WERI-Rb-1 (cell line): ENCODE results near the gene DNASE1L3.
"Not testable (repeated sequence)": the region's sequence is repeated elsewhere in the genome, so short reads cannot be mapped to it uniquely, and the experiment has no call there.

Source experiments
- DNase-seq: peaks from one replicate; pipeline ENCODE4 v3.0.0-alpha.2; 2020
- H3K27ac ChIP-seq: fragments of 250-450 bp; sonication (Bioruptor Pico); 2 replicates; pipeline ENCODE4 v1.5.1; 2020; ENCODE audit warnings: mild to moderate bottlenecking, moderate library complexity
- H3K27me3 ChIP-seq: fragments of 250-450 bp; sonication (Bioruptor Pico); 2 replicates; pipeline ENCODE4 v1.5.1; 2021; ENCODE audit warnings: mild to moderate bottlenecking, low read depth, moderate library complexity; ENCODE audit not compliant: insufficient read depth, severe bottlenecking
- H3K36me3 ChIP-seq: fragments of 250-450 bp; sonication (Bioruptor Pico); 2 replicates; pipeline ENCODE4 v1.5.1; 2020; ENCODE audit warnings: mild to moderate bottlenecking, moderate library complexity
- H3K4me3 ChIP-seq: 2 replicates; pipeline ENCODE4 v1.5.1; 2011; ENCODE audit warnings: low read depth, mild to moderate bottlenecking, control low read depth, low read length
- H3K9me3 ChIP-seq: fragments of 250-450 bp; sonication (Bioruptor Pico); 2 replicates; pipeline ENCODE4 v1.5.1; 2021; ENCODE audit warnings: mild to moderate bottlenecking, moderate library complexity; ENCODE audit not compliant: severe bottlenecking
- TF ChIP-seq, protein P1 (sequence below): IDR thresholded peaks from 2 replicates; pipeline ENCODE4 v1.5.1; 2011; ENCODE audit warnings: low read depth, mild to moderate bottlenecking, control low read depth, inconsistent platforms, low read length

DNASE1L3 gene

DNA sequence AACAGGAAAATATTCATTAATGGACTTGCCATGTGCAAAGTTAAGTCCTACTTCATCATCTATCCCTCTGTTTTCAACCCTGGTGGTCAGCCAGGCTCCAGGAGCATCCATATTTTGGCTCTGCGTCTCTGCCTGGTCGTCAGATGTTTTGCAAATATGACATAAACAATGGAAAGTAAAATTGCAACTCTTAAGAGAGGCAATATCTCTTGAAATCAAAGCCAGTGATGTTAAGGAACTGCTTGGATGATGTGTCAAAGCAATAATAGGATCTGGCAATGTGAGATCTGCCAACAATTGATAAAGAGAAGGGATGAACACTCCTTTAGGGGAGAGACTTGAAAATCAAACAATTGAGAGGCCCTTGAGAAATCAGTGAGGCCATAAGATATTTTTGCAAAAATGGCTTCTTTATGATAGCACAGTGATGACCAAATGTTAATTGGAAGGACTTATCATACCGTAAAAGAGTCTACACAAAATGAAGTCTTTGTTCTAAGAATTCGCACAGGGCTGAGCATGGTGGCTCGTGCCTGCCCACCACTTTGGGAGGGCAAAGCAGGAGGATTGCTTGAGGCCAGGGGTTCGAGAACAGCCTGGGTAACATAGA lies 33.3 kb upstream of the DNASE1L3 start:
- no peak for DNase-seq
- Histone ChIP-seq H3K27ac (no peak overlapping the region), H3K36me3 (no peaks in the 10 kb centered on the region), H3K4me3 (no peak overlapping the region), H3K9me3 (no peaks in the 10 kb centered on the region), H3K27me3 (no peaks in the 10 kb centered on the region)
- TF ChIP-seq, protein P1, sequence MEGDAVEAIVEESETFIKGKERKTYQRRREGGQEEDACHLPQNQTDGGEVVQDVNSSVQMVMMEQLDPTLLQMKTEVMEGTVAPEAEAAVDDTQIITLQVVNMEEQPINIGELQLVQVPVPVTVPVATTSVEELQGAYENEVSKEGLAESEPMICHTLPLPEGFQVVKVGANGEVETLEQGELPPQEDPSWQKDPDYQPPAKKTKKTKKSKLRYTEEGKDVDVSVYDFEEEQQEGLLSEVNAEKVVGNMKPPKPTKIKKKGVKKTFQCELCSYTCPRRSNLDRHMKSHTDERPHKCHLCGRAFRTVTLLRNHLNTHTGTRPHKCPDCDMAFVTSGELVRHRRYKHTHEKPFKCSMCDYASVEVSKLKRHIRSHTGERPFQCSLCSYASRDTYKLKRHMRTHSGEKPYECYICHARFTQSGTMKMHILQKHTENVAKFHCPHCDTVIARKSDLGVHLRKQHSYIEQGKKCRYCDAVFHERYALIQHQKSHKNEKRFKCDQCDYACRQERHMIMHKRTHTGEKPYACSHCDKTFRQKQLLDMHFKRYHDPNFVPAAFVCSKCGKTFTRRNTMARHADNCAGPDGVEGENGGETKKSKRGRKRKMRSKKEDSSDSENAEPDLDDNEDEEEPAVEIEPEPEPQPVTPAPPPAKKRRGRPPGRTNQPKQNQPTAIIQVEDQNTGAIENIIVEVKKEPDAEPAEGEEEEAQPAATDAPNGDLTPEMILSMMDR: no peak

DNA sequence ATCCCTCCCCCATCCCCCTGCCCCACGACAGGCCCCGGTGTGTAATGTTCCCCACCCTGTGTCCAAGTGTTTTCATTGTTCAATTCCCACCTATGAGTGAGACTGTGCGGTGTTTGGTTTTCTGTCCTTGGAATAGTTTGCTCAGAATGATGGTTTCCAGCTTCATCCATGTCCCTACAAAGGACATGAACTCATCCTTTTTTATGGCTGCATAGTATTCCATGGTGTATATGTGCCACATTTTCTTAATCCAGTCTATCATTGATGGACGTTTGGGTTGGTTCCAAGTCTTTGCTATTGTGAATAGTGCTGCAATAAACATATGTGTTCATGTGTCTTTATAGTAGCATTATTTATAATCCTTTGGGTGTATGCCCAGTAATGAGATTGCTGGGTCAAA lies 32.1 kb upstream of the DNASE1L3 start:
- not testable (repeated sequence) for DNase-seq, H3K4me3 ChIP-seq, H3K27me3 ChIP-seq, H3K9me3 ChIP-seq, H3K27ac ChIP-seq, H3K36me3 ChIP-seq

DNA sequence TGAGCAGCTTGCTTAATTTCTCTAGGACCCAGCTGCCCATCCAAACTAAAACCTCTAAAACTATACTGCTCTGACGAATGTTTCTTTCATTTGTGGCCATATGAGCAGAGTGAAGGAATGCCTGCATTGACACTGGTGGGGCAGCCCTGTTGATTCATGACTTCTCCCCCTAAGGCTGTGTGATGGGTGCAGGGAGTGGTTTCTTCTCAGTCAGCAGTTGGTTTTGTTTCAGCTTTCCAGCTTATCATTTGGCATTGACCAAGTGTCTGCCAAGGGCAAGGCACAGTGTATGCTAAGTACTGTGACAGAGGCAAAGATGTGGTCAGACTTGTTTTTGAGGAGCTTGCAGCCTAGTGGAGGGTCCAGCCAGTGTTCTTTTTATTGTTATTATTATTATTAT lies 31.6 kb upstream of the DNASE1L3 start:
- no peak overlapping the region for H3K27ac ChIP-seq
- H3K36me3 ChIP-seq: no peaks in the 10 kb centered on the region
- H3K4me3 ChIP-seq: no peak overlapping the region
- no peaks in the 10 kb centered on the region for H3K27me3 ChIP-seq
- no peaks in the 10 kb centered on the region for H3K9me3 ChIP-seq
- TF ChIP-seq, protein P1: no peak
- no peak for DNase-seq

DNA sequence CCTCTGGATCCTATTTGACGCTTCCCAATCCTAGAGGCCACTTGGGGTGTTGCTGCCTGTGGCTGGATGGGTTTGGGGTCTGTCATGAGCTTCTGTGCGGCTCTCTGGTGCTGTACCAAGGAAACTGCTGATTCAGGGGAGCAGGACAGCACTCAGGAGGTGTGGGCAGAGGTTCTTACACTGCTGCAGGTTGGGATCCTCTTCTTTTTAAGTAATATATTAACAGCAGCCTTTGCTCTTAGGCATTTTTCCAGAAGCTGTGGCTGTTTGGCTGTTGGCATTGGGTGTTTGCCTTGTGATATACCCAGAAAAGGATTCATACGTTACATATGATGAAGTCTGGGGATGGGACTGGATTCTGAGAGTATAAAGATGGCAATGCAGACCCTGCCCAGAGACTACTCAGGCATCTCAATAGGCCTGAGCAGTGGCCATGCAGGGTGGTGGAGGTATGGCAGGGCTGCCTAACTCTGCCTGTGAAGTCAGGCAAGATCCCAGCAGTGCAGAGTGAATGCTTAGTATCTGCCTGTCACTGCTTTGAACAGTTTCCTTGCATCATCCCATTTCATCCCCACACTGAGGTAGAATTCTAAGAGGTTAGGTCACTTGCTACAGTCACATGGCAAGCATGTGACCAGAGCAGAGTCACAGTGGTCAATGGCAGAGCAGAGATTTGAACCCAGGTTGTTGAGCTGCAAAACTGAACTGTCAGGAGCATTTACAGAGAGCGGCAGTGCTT lies 30.7 kb upstream of the DNASE1L3 start:
- H3K27me3 ChIP-seq: no peaks in the 10 kb centered on the region
- no peak for DNase-seq
- H3K36me3 ChIP-seq: no peaks in the 10 kb centered on the region
- H3K27ac ChIP-seq: no peak overlapping the region
- no peak overlapping the region for H3K4me3 ChIP-seq
- no peaks in the 10 kb centered on the region for H3K9me3 ChIP-seq
- TF ChIP-seq, protein P1: no peak

DNA sequence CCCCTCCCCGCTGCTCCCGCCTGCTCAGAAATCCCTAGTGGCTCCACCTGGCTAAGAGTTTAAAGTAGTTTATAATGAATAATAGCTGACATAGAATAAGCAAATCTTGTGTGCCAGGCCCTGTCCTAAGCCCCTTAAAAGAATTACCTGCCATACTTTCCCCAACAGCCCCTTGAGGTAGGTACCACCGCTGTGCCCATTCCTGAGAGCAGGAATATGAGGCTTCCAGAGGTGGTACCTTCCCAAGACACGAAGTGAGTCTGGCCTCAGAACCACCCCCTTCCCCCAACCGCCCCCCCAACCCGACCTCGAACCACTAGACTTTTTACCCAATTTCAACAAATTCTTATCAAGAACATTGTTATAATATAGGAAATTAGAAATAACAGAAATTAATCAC lies 28.1 kb upstream of the DNASE1L3 start:
- no peak overlapping the region for H3K27ac ChIP-seq
- no peak for DNase-seq
- H3K9me3 ChIP-seq: no peaks in the 10 kb centered on the region
- H3K27me3 ChIP-seq: no peaks in the 10 kb centered on the region
- TF ChIP-seq, protein P1: no peak
- no peaks in the 10 kb centered on the region for H3K36me3 ChIP-seq
- H3K4me3 ChIP-seq: peak overlapping the region; percentile 77

DNA sequence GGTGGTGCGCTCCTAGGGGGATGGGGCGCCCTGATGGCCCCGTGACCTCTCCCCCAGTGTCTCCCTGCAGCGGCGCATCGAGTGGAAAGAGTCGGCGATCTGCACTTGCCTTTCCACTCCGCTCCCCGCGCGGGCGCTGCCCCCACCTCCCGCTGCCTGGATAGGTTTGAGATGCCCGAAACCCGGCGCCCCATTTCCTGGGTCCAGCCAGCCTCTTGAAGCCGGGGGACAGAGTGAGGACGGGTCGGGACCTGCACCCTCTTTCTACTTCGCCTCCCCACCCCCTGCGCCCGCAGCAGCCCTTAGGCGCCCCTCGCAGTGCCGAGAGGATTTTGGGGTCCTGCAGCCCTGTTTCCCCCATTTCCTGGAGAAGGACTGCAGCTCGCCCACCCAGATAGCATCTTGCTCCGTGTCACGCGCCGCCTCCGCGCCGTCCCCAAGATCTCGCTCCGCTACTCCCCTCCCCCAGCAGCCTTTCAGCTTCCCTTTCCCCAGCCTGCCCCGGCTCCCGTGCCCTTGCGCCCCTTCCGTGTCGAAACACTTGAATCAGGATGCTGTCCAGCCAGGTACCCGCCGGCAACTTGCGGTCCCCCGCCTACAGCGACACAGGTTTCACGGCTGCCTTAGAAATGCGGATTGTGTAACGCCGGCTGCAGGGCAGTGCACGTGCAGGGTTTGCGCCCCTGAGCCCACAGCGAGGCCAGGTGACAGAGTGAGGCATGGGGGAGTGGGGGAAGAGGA lies 27.3 kb upstream of the DNASE1L3 start:
- Histone ChIP-seq H3K9me3 (no peaks in the 10 kb centered on the region), H3K36me3 (no peaks in the 10 kb centered on the region), H3K4me3 (peak overlapping the region; percentile 77), H3K27ac (peak overlapping the region; percentile 77), H3K27me3 (no peaks in the 10 kb centered on the region)
- TF ChIP-seq, protein P1: no peak
- peak; percentile 54 for DNase-seq
